Measurements from ENCODE around the gene FAM221B.

FAM221B gene

GRCh38 chr9:35766997-35767396, 61.5 kb downstream of the FAM221B start:
- FAIRE-seq (no peak), DNase-seq (ENCODE audit: extremely low spot score, insufficient read length, low read depth) (no peak)

Data from GM18507 (cell line).